Activated CD8-positive, alpha-beta T cell treated with anti-CD3 and anti-CD28 coated beads for 36 hours (primary cell): ENCODE results near the gene ADAMTS2. TPM values are rescaled to one million over a fixed set of nuclear protein-coding genes. Genes with fewer than 3 reads are reported as not detected.

ENCODE experiments used
- ATAC-seq: fragments of 200-7000 bp; cut with Tn5 transposase; one replicate; pipeline ENCODE4 v1.10.0; 2021; ENCODE audit warnings: mild to moderate bottlenecking, moderate library complexity
- CTCF ChIA-PET: fragments of 350-600 bp; sonication (Branson Sonifier 250); formaldehyde crosslinking; loops from one replicate; lab custom pipeline; 2021; ENCODE audit warnings: antibody characterized with exemption; lab: Charles Lee
- POLR2A ChIA-PET: fragments of 350-600 bp; sonication (Branson Sonifier 250); formaldehyde crosslinking; loops from one replicate; lab custom pipeline; 2021; ENCODE audit warnings: antibody characterized with exemption; lab: Charles Lee
- DNase-seq: peaks from one replicate; pipeline ENCODE4 v3.0.0-alpha.2; 2020
- H3K27ac Mint-ChIP-seq: one replicate; pipeline ENCODE4 v1.8.0; 2021; ENCODE audit warnings: mild to moderate bottlenecking, mixed read lengths
- H3K27me3 Mint-ChIP-seq: one replicate; pipeline ENCODE4 v1.8.0; 2021; ENCODE audit warnings: mixed read lengths
- H3K36me3 Mint-ChIP-seq: one replicate; pipeline ENCODE4 v1.8.0; 2021; ENCODE audit warnings: low read depth, mixed read lengths
- H3K4me1 Mint-ChIP-seq: one replicate; pipeline ENCODE4 v1.8.0; 2021; ENCODE audit warnings: low read depth, mixed read lengths
- H3K4me3 Mint-ChIP-seq: one replicate; pipeline ENCODE4 v1.8.0; 2021; ENCODE audit warnings: mild to moderate bottlenecking, moderate library complexity, mixed read lengths
- H3K9me3 Mint-ChIP-seq: one replicate; pipeline ENCODE4 v1.8.0; 2021; ENCODE audit warnings: mixed read lengths
- intact Hi-C: fragments of 100-400 bp; cut with micrococcal nuclease; formaldehyde crosslinking; loops from one replicate; pipeline ENCODE4 v1.10.0; 2022
- total RNA-seq, 2 experiments: library from RNA; stranded (reverse); gene quantifications; one replicate each; pipeline ENCODE4 v1.2.3, GENCODE V29; 2021
- TF ChIP-seq, protein P1 (sequence below): fragments of 200-600 bp; IDR thresholded peaks from one replicate; pipeline ENCODE4 v1.8.0; 2022; ENCODE audit warnings: antibody characterized with exemption, mild to moderate bottlenecking

The ADAMTS2 gene
- total RNA-seq, 2 experiments from 2014 or later, result not detected

DNA sequence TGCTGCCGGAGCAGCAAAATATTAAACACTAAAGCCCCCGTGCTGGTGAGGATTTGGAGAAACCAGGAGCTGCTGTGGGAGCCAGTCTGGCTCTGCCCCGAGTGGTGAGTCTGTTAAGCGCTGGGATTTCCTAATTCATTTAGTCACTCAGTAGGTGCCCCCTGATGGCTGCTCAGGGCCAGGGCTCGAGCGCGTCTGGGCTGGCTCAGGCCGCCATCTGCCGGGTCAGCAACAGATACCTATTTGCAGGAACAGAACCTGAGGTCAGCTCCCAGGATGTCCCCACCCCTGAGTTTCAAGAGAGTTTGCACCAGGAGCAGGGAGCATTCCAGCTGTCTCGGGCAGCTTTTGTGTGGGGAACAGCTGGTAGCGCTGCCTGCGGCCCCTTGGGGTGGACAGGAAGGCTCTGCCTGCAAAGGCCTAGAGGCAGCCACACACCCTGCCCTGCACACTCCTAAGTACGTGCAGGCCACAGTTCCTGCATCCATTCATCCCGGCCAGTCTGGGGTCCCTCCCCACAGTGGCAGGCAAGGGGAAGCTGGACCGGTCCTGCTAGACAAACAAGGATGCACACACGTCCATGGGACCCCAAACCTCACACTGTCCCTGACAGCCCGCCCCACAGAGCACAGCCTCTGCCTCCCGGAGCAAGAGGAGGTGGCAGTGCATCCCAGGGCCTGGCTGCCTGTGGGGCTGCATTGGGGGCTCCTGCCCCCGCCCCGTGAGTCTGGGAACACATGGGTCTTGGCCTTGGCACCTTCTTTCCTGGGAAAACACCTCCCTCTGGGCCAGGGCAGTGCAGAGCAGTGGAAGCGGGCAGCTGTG lies 83.7 kb downstream of the ADAMTS2 start:
- Mint-ChIP-seq H3K36me3 (no peaks in the 10 kb centered on the region), H3K4me3 (no peak overlapping the region), H3K27ac (no peak overlapping the region), H3K9me3 (no peaks in the 10 kb centered on the region), H3K27me3 (peaks cover 2% of the 10 kb centered on the region), H3K4me1 (no peaks in the 10 kb centered on the region)
- ChIA-PET CTCF (no interaction called here), POLR2A (no interaction called here)
- TF ChIP-seq, protein P1, sequence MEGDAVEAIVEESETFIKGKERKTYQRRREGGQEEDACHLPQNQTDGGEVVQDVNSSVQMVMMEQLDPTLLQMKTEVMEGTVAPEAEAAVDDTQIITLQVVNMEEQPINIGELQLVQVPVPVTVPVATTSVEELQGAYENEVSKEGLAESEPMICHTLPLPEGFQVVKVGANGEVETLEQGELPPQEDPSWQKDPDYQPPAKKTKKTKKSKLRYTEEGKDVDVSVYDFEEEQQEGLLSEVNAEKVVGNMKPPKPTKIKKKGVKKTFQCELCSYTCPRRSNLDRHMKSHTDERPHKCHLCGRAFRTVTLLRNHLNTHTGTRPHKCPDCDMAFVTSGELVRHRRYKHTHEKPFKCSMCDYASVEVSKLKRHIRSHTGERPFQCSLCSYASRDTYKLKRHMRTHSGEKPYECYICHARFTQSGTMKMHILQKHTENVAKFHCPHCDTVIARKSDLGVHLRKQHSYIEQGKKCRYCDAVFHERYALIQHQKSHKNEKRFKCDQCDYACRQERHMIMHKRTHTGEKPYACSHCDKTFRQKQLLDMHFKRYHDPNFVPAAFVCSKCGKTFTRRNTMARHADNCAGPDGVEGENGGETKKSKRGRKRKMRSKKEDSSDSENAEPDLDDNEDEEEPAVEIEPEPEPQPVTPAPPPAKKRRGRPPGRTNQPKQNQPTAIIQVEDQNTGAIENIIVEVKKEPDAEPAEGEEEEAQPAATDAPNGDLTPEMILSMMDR, result no peak
- intact Hi-C loops, result no loop called here
- peak; percentile 34 for ATAC-seq
- peak; percentile 15 for DNase-seq

DNA sequence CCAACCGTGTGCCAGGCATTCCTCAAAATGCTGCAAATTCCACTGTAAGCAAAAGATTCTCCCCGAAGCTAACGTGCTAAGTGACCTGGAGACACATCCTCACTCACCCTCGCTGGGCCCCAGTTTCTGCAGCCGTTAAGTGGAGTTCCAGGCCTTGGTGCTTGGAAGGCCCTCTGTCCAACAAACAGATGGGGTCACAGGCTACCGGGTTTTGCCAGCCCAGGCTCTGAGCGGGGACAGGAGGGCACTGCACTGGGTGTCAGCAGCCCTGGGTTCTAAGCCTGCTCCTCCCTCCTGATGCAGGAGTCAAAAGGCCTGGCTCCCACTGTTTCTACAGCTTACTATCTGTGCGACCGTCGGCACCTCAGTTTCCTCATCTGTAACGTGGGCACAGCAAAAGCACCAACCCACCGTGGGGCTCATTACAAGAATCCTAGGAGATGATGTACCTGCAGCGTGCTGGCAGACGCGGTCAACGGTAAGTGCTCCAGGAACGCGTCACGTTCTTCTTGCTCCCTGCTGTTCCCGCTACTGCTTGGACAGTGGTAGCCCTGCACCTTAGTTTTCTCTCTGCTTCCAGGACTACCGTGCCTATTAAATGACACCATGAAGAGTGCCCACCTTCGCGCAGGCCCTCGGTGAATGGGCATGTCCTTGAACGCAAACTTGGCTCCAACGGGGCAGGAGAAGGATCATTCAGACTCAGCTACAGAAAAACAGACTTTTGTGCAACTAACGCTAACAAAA lies 84.8 kb downstream of the ADAMTS2 start:
- CTCF ChIA-PET, result no interaction called here
- intact Hi-C loops, result no loop called here
- TF ChIP-seq, protein P1, result no peak
- Mint-ChIP-seq H3K27me3 (peaks cover 2% of the 10 kb centered on the region), H3K36me3 (no peaks in the 10 kb centered on the region), H3K4me3 (no peak overlapping the region), H3K9me3 (no peaks in the 10 kb centered on the region), H3K4me1 (no peaks in the 10 kb centered on the region), H3K27ac (no peak overlapping the region)
- ATAC-seq (no peak), DNase-seq (no peak)
- POLR2A ChIA-PET, result no interaction called here

DNA sequence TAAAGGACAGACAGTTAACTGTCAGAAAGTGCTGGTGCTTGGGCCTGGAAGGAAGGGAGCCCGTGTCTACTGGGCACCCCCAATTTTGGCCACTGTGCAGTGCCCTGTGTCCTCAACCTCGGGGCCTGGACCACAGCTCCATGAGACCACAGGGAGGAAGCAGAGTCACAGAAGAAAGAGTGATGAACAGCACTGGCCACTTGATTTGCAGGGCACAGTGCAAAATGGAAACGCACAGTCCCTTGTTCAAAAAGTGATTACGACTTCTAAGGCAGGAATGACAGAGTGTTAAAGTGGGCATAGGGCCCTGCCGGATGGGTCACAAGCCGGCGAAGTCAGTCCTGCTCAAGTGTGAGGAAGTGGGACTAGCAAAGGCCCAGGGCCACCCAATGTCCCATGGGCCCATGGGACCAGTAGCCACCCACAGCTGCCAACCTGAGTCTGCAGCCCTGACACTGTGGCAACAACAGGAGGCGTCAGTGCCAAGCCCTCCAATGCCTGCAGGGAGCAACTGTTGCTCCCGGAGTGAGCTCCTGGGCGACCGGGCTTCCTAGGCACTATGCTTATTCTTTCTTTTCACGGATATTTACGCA lies 85.4 kb downstream of the ADAMTS2 start:
- H3K4me1 Mint-ChIP-seq, result no peaks in the 10 kb centered on the region
- DNase-seq (no peak), ATAC-seq (no peak)
- CTCF ChIA-PET, result no interaction called here
- no peaks in the 10 kb centered on the region for H3K9me3 Mint-ChIP-seq
- no peak overlapping the region for H3K4me3 Mint-ChIP-seq
- TF ChIP-seq, protein P1, result no peak
- no peaks in the 10 kb centered on the region for H3K36me3 Mint-ChIP-seq
- POLR2A ChIA-PET, result no interaction called here
- intact Hi-C loops, result no loop called here
- H3K27ac Mint-ChIP-seq, result no peak overlapping the region
- H3K27me3 Mint-ChIP-seq, result peaks cover 4% of the 10 kb centered on the region

DNA sequence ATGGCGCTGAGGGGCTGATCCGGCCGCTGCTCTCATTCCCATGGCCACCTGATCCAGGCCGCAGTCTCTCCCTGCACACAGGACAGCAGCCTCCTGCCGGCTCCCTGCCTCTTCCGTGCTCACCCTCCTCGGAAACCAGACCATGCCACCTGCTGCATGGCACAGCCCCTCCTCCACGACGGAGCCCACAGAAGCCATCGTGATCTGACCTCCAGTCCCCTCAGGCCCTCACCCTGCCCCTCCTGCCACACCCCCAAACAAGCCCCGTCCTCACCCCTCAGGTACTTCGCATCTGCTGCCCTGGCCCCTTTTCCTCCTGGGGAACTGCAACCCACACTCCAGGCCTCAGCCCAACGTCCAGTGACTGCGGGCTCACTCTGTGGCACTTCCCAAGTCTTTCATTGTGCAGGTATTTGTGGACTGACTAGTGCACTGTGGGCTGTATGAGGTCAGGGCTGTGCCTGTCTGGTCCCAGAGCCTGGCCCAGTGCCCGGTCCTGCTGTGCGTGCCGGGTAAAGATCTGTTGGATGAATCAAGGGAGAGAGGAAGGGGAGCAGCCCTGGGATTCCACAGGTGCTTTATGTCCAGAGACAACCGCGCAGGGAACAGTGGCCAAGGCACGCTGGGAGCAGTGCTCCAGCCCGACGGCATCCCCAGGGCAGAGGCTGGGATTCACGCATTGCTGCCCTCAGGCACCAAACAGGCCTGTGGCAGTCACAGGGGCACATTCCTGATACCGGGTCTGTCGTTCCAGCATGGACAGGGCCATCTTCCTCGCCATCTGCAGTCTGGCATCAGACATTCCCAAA lies 86.1 kb downstream of the ADAMTS2 start:
- ChIA-PET CTCF (no interaction called here), POLR2A (no interaction called here)
- no peak overlapping the region for H3K4me3 Mint-ChIP-seq

More for the DNA sequence above, 86.1 kb downstream of the ADAMTS2 start:
- intact Hi-C loops, result no loop called here
- TF ChIP-seq, protein P1, result no peak
- peaks cover 6% of the 10 kb centered on the region for H3K27me3 Mint-ChIP-seq
- no peak for DNase-seq
- H3K4me1 Mint-ChIP-seq, result no peaks in the 10 kb centered on the region
- no peak overlapping the region for H3K27ac Mint-ChIP-seq
- no peaks in the 10 kb centered on the region for H3K36me3 Mint-ChIP-seq
- no peak for ATAC-seq
- H3K9me3 Mint-ChIP-seq, result no peaks in the 10 kb centered on the region
